NCI-H1105 (cell line): ENCODE data around the gene ZFP90.
"Not testable (repeated sequence)": the region's sequence is repeated elsewhere in the genome, so short reads cannot be mapped to it uniquely, and the experiment has no call there.

ENCODE experiments used
- DNase-seq: peaks from one replicate; lab custom pipeline; 2025; lab: John Stamatoyannopoulos, UW

The ZFP90 gene

GRCh38 chr16:68538880-68539701 is at the start of gene ZFP90:
ZFP90 (plus strand) TSS chr16:68539291; CDS start chr16:68539793, 502 bp downstream.
- peak; percentile 81 for DNase-seq

- no peak for DNase-seq
Observed at GRCh38 chr16:68490358-68490757, 48.7 kb upstream of the ZFP90 start.

DNA sequence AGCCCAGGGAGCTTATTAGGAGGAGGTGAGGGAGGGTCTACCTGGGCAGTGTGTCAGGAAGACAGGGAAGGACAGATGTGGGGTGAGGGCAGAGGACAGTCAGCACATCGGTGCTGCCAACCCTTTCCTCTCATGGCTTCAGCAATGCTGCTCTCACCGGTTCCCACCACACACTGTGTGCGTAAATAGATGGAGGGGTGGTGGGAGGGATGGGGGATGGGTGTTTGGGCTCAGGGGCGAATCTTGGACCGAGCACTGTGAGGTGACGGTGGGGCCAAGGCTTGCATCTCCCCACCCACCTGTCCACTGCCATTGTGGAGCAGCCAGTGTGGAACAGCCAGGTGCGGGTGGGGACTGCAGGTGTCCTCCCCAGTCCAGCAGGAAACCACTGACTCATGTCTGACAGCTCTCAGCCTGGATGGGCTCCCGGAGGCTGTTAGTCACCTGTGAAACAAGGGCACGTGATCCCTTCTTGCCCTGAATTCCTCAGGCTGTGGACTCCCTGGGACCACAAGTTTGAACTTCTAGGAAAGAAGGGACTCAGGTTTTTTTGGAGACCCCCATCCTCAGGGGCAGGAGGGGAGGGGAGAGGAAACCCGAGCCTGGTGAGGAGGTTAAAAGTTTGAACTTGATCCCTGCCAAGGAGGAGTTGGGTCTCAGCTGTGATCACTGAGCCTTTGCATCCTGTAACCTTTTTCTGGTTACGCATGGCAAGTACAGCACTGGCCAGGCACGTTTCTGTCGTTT is 48.1 kb upstream of the ZFP90 start:
- DNase-seq = no peak

DNA sequence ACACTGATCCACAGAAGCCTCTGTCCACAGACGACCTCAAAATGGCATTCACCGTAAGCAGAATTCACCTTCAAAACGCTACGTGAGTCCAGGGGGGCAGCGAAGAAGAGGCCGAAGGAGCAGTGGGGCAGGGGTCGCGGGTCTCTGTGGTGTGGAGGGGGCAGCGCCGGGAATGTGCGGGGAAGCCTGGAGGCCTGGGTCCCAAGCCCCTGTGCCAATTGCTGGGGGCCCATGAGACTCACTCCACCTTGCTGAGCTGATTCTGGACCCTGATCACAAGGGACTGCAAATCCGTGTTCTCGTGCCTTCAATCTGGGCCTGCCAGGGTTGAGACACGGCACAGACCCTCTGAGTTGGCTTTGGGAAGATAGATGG is 47.5 kb upstream of the ZFP90 start:
- no peak for DNase-seq

DNA sequence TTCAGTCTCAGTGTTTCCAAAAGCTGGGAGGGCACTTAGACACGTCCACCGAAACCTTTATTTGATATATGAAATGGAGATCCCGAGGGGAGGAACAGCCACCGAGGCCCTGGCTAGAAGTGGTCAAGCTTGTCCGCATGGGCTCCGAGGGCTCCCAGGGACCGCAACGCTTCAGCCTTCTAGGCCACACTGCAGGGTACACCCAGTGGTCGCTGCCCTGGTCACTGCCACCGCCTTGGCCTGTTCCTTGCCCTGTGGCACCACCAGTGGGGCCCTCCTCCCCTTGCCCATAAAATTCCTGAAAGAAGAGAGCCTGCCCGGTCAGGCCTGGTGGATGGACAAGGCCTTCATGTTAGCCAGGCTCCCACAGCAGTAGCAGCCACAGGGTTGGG is 46.9 kb upstream of the ZFP90 start:
- no peak for DNase-seq

DNA sequence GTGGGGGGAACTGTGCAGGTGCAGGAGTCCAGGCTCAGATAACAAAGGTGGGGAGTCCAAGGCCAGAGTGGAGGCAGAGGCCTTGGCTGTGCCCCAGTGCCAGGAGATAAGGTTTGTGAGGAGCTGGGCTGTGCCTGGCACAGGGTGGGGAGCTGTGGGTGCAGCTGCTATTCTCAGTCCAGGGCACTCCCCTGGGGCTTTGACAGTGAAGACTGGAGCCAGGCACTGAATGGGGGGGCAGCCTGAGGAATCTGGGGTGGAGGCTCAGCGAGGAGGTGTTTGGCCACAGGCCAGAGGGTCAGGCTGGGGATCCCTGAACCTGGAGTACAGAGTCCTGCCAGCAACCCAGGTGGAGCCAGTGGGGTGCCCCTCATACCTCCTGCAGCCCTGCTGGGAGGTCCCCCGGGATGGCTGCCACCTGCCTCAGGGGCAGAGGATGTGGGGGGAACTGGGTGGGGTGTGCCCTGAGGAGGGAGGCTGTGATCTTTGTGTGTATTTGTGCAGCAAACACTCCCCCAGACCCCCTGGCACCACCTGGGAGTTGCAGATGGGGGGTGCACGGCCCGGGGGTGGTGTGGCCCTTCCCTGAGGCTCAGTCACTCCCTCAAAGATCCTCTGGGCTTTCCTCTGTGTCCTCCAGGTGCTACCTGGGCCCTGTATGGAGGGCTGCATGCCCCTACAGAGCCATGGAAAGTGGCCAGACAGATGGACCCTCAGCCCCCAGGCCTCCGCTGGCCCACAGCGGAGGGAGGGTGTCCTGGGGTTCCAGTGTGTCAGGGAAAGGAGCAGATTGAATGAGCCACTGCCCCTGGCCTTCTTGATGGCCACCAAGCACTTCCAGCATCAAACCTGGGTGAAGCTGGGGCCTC is 46.3 kb upstream of the ZFP90 start:
- no peak for DNase-seq

GRCh38 chr16:68493412-68494070 is 45.5 kb upstream of the ZFP90 start:
- DNase-seq = no peak

- DNase-seq = not testable (repeated sequence)
Observed at GRCh38 chr16:68494261-68494660, 44.8 kb upstream of the ZFP90 start.

GRCh38 chr16:68496689-68497088 is 42.4 kb upstream of the ZFP90 start:
- peak; percentile 24 for DNase-seq

DNA sequence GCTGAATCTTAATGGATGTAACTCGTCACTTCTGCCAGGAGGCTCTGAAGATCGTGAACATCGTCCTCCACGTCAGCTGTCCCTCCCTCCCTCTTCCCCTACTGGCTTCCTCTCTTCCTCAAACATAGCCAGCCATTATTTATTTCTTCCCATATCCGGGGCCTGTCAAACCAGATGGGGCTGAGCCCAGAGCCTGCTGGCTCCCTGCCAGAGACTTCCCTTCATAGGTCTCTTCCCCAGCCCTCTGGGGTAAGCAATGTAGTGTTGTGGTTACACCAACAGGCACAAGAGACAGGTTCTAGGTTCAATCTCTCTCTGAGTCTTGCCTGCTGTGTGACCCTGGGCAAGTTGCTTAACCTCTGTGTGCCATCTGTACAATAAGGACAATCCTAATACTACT is 40.1 kb upstream of the ZFP90 start:
- DNase-seq = no peak

- DNase-seq = no peak
Observed at GRCh38 chr16:68503334-68503733, 35.8 kb upstream of the ZFP90 start.

DNA sequence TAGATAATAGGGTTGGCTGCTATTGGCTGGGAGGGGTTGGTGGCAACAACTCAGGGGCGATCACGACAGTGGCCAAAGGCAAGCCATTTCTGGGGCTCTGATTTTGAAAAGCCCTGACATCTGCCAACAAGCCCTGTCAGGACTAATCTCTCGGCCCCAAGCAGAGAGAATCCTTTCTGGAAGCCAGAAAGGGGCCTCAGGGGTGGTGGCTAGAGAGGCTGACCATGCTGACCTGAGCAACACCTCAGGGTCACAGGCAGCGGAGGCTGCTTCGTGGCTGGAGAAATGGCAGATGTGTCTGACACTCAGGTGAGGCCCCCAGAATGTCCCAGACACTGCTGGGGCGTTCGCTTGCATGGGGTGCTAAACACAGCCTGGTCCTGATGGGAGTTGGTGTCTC is 35.0 kb upstream of the ZFP90 start:
- DNase-seq = no peak

DNA sequence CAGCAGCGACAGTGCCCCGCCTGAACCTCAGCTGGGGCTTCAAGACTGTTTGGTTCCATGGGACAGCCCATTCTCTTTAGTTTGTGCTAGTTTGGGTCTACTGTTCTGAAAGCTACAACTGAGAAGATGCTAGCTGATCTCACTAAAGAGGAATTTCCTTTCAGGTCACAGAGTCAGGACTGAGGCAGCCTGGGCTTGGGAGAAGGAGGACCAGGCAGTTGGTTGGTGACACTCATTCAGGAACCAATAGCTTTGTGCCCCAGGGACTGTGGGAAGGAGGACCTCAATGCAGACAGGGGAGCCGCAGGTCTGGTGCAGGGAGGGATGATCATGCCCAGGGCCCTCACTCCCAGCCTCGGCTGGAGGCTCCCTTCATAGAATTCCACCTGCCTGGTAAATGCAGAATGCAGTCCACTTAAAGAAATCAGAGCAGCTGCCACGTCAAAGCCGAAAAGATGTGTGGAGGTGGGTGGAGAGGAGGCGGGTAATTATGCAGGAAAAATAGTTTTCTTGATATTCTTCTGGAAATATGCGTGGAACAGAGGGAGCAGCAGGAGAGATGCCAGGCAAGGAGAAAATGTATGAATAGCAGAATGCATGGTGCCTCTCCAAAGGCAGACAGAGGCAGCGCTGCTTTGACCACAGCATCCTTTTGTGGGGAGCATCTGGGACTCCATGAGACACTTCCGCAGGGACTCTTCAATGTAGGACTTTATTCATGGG is 32.6 kb upstream of the ZFP90 start:
- DNase-seq = no peak

- no peak for DNase-seq
Observed at GRCh38 chr16:68508013-68508412, 31.1 kb upstream of the ZFP90 start.

DNA sequence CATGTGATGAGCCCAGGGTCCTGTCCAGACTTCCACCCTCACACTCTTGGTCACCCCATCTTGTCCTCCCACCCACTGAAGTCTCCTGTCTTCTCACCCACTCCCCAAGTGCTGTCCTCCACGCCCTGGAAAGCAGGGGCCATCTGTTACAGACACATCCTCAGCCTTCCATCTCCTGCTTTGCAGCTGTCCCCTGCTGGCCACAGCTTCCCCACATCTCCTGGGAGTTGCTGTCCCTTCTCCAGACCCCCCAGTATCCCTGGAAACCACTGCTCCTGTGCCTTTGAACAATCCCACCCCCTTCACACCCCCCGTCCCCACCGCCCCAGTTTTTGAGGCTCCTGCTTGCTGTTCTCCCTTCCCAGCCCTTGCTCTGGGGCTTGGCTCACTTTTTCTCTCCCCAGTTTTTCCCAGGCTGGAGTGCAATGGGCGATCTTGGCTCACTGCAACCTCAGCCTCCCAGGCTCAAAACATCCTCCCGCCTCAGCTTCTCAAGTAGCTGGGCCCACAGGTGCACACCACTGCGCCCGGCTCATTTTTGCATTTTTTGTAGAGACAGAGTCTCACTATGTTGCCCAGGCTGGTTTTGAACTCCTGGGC is 30.4 kb upstream of the ZFP90 start:
- DNase-seq = no peak

GRCh38 chr16:68509381-68509780 is 29.7 kb upstream of the ZFP90 start:
- no peak for DNase-seq

DNA sequence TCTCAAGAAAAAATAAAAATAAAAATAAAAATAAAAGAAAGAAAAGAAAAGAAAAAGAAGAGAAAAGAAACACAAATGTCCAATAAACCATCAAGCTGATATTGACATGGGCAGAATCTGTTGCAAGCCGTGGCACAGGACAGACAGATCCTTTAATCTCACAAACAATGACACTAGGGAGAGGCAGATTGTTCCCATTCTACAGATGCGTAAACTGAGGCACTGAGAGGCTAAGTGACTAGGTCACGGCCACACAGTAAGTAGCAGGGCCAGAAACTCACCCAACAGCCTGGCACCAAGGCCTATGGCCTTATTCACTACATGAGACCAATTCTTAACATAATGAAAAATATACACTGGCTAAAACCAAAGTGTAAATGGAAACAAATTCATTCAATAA is 28.3 kb upstream of the ZFP90 start:
- no peak for DNase-seq

DNA sequence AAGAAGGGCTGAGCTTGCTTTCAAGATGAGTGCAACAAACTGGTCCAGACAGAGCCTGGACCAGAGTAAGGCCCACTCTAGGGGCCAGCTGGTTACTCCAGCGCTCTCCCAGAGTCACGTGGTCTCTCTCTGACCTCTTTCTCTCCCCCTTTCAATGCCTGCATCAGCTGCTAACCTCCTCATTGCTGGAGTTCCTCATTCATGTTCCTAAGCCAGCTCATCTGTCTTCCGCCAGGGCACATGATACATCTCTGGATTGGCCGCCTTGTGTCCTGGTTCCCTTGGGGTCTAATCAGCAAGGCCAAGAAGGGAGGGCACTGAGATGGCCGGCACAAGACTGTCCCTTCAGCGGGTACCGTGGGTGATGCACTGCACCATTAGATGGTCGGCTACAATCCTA is 26.9 kb upstream of the ZFP90 start:
- DNase-seq = no peak

DNA sequence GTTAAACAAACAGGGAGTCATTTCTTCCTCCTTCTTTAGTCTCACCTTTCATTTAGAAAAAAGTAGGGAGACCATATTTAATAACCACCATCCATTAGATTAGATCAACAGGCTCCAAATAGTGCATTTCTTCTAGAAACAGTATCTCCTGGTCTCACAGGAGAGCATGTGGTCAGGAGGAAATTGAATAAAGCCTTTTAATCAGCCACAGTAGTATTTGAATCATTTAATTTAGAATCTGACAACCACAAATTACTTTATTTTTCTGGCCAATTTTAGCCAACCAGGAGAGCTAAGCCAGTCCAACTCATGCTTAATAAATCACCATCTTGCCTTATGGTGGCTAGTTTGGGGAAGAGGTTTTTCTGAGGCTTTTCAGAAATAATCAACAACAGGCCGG is 26.3 kb upstream of the ZFP90 start:
- no peak for DNase-seq

GRCh38 chr16:68514511-68514910 is 24.6 kb upstream of the ZFP90 start:
- no peak for DNase-seq

DNA sequence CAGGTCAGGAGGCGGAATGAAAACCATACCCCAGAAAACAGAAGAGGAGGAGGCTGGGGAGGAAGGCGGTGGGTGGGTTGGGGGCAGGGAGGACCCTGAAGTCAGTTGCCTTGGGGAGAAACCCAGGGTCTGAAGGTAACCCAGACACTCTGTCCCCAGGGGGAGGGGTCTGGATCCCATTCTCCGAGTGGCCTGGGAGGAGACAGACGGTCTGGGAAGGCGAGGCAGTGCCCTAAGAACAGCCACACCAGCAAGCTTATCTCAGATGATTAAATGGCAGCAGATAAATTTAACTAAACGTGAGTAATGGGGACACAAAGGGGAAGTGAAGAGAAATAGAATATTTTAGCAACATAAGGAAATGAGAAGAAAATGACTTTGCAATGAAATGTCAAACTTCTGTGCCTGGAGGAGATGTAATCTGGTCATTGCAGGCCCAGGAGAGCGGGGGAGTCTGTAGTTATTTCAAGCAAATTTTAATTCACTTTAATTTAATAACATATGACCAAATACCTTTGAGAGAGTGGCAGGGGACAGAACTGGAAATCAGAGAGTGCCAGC is 21.4 kb upstream of the ZFP90 start:
- no peak for DNase-seq
